GM18508 (cell line): ENCODE measurements around the gene S100Z.
"Not testable (repeated sequence)": the region's sequence is repeated elsewhere in the genome, so short reads cannot be mapped to it uniquely, and the experiment has no call there.

Source experiments
- ATAC-seq: cut with Tn5 transposase; IDR thresholded peaks from one replicate; pipeline ENCODE4 v1.9.1; 2021; ENCODE audit warnings: moderate number of reproducible peaks; ENCODE audit not compliant: insufficient read depth, unreplicated experiment

Gene S100Z

GRCh38 chr5:76822105-76822731 lies 27.6 kb upstream of the S100Z start:
- not testable (repeated sequence) for ATAC-seq

- not testable (repeated sequence) for ATAC-seq
Measured at GRCh38 chr5:76826416-76826815, 23.4 kb upstream of the S100Z start.

- no peak for ATAC-seq
Measured at GRCh38 chr5:76831110-76831452, 18.7 kb upstream of the S100Z start.

- no peak for ATAC-seq
Measured at GRCh38 chr5:76836181-76836580, 13.6 kb upstream of the S100Z start.

- ATAC-seq, result no peak
Measured at GRCh38 chr5:76836585-76836984, 13.2 kb upstream of the S100Z start.

- no peak for ATAC-seq
Measured at GRCh38 chr5:76838481-76839261, 11.1 kb upstream of the S100Z start.

GRCh38 chr5:76841361-76841760 lies 8.5 kb upstream of the S100Z start:
- no peak for ATAC-seq

- no peak for ATAC-seq
Measured at GRCh38 chr5:76845890-76846289, 3.9 kb upstream of the S100Z start.

- ATAC-seq, result no peak
Measured at GRCh38 chr5:76850543-76851145, 830 bp downstream of the S100Z start.

- no peak for ATAC-seq
Measured at GRCh38 chr5:76851728-76852369, 2.0 kb downstream of the S100Z start.

GRCh38 chr5:76852772-76853171 lies 3.0 kb downstream of the S100Z start:
- no peak for ATAC-seq

GRCh38 chr5:76853741-76854140 lies 3.9 kb downstream of the S100Z start:
- not testable (repeated sequence) for ATAC-seq

GRCh38 chr5:76854644-76855043 lies 4.8 kb downstream of the S100Z start:
- ATAC-seq, result no peak

GRCh38 chr5:76855501-76855900 lies 5.7 kb downstream of the S100Z start:
- ATAC-seq, result not testable (repeated sequence)

- no peak for ATAC-seq
Measured at GRCh38 chr5:76855961-76856360, 6.1 kb downstream of the S100Z start.

GRCh38 chr5:76856800-76857199 lies 7.0 kb downstream of the S100Z start:
- not testable (repeated sequence) for ATAC-seq

- ATAC-seq, result no peak
Measured at GRCh38 chr5:76859591-76860247, 9.9 kb downstream of the S100Z start.

- ATAC-seq, result no peak
Measured at GRCh38 chr5:76861612-76862011, 11.8 kb downstream of the S100Z start.

GRCh38 chr5:76863001-76863400 lies 13.2 kb downstream of the S100Z start:
- ATAC-seq, result no peak

- ATAC-seq, result no peak
Measured at GRCh38 chr5:76866503-76866902, 16.7 kb downstream of the S100Z start.

GRCh38 chr5:76867038-76867437 lies 17.2 kb downstream of the S100Z start:
- no peak for ATAC-seq
